MV-4-11 (cell line): ENCODE results near the gene CLCNKB.

ENCODE experiments used
- DNase-seq: peaks from one replicate; lab custom pipeline; 2025; lab: John Stamatoyannopoulos, UW

CLCNKB gene

DNA sequence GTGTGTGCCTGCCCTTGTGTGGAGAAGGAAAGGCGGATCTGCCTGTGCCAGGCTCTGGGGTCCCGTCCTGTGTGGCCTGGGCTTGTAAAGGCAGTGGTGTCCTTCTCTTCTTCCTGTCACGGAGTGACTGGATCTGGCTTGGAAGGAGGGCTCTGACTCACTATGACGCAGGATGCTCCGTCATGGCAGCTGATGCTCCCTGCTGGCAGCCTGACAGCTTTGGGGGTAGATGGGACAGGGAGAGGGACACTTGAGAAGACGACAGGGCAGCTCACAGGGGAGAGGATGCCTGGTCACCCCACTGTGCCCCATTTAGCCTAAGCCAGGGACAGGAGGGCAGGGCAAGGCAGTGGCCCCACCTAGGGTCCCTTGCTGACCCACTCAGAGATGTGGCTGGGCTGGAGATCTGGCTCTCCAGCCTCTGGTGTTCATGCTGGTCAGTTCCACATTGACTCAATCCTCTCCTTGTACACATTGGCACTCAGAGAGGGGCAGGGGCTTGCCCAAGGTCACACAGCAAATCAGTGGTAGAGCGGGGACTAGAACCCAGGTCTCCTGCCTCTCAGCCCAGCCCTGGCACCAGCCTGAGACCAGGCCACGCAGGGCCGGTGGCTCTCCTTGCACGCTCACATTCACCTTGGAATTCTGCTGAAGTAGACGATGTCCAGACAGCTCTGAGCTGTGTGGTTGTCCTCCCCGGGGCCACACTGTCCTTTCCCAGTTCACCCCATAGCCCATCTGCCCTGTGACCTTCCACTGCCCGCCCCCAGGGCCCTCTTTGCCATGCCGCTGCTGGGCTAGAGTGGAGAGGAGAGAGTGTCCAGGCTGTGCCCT lies 32.7 kb downstream of the CLCNKB start:
- no peak for DNase-seq

DNA sequence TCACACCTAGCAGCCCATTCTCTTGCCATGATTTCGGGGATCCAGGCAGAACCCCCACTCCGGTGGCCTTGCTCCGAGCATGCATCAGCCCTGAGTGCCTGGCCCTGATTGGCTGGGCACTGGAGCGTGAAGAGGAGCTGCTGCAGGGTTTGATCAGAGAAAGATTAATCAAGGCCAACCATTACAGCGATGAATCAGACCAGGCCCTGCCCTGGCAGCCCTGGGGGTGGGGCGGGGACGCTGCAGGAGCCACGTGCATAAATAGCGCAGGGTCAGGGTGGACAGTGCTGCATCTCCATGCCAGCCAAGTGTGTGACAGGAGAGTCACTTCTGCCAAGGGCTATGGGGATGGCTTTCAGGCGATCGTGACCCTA lies 33.3 kb downstream of the CLCNKB start:
- no peak for DNase-seq

DNA sequence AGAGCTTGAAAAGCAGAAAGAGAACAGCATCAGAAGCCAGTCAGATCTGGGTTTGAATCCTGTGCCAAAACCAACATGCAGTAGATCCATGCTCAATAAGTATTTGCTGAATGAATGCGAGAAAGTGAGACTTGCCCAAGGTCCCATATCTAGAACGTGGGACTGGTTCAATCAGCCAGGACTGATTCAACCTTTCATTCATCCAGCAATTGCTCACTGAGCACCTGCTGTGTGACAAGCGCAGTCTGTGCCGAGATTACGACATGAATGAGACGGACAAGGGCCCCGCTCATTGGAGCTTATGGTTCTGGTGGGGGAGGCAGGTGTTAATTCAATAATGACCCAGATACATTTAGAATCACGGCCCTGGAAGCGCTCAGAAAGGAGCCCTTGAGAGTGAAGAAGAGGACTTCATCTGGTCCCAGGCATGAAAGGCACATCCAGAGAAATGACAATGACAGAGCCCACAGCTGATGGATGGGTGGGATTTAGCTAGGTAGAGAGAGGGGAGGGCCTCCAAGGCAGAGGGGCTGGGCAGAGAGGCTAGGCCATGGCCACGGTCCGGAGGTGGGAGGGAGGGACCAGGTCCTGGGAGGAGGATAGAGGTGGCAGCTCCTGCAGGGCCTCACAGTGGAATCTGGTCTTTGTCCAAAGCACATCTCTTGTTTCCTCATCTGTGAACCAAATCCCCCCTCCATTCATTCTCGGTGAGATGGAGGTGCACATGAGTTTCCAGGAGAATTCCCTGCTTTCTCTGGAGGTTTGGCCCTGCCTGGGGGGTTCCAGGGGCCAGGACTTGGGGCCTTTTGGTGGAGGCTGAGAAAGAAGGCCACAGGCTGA lies 34.0 kb downstream of the CLCNKB start:
- DNase-seq, result no peak

DNA sequence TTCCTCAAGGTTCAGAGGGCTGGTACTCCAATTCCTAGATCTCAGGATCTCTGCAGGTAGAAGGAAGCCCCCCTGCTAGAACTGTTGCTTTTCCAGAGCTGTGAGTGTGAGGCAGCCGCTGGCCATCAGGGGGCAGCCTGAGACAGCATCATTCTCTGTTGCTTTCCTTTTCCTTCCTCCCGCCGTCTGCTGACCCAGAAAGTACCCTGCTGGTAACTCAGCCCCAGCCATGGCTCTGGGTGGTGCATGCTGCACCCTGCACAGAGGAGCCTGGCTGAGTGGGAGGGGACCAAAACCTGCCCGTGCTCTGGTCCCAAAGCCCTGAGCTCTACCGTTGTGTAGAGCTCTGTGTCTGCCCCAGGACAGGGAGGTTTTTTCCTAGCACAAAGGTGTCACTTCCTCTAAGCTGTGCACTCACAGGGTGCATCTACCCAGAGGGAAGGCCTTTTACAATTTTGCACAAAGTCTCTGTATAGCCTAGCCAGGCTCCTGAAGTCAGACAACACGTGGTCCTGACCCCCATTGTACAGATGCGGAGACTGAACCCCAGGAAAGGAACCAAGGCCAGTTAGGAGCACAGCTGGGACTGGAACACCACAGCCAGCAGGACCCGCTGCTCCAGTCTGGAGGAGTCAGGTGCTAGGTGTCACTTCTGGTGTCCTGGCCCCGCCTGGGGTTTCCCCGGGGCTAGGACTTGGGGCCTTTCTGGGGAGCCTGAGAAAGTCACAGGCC lies 35.5 kb downstream of the CLCNKB start:
- peak; percentile 47 for DNase-seq

DNA sequence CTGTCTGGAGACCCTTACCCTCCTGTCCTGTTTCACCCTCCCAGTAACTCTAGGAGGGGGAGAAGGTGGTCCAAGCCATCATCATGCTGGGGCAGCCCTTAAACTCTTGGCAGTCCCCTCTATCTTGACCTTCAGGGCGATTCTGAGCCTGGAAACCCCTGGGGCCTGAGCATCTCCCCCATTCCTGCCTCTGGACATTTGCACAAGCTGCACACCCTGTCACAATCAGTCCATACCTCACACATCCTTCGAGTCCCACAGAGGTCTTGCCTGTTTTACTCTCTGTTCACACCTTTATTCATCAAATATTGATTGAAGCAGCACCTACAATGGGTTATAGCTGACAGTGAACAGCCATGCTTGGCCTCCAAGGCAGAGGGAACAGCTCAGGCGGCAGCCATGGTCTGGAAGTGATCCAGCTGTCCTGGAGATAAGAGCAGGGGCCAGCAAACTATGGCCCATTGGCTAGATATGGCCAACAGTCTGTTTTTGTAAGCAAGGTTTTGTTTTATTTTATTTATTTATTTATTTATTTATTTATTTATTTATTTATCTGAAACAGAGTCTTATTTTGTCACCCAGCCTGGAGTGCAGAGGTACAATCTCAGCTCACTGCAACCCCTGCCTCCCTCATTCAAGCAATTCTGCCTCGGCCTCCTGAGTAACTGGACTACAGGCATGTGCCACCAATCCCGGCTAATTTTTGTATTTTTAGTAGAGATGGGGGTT lies 37.0 kb downstream of the CLCNKB start:
- no peak for DNase-seq

DNA sequence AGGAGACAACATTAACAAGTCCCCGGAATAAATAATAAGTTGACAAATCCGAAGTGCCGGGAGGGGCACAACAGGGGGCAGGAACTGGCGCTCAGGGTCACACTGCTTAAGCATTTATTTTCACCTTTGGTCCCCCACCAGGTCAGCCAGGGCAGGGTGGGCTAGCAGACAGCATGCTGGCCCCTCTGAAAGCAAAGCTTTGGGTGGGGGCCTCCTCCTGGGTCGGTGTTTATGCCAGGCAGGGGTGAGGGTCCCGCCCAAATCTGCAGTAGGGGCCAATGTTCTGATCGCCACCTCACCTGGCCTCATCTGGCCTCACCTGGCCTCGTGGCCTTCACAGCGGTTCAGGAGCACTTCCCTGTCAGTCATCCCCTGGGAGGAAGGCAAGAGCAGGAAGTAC lies 38.1 kb downstream of the CLCNKB start:
- DNase-seq, result no peak

DNA sequence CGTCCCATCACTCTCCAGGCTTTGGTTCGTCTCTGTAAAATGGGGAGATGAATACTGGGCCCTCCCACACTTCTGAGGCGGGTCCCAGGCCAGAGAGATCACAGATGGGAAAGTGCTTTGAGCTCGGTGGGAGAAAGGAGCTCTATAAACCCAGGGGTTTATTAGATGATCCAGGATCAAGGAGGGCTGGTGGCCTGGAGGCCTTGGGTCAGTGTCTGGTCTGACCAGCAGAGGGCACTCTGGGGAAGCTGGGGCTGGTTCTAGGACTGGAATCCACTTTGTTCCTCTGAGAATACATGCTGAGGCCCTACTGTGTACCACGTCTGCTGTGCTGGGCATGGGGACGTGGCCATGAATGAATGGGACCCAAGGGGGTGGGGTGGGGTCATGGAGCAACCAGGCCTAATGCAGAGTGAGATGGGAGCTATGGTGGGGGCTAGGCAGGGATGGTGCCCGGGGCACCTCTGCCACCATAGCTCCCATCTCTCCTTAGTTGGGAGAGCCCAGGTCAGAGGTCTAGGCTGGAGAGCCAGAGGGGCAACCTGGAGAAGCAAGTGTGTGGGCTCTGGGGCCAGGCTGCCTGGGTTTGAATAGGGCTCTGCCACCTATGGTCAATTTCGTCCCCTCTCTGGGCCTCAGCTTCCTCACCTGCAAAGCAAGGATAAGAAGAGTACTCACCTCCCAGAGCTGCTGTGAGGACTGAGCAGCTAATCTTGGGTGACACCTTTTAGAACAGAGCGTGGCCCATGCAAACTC lies 38.9 kb downstream of the CLCNKB start:
- peak; percentile 11 for DNase-seq

DNA sequence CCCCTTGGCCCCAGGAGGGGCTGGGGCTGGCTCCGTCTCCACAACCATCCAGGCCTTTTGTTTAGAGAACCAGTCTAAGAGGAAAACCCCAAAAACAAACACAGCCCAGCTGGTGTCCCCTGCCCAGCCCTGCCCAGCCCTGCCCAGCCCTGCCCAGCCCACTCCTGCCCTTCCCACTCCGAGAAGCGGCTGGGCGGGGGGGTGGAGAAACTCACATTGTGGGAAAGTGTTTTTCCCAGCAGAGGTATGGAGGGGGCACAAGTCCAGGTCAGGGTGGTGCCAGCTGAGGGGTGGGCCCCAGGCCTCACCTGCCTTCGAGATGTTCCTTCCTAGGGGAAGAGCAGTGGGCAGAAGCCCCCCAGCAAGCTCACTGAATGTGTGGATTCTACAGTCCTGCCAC lies 39.9 kb downstream of the CLCNKB start:
- DNase-seq, result no peak

DNA sequence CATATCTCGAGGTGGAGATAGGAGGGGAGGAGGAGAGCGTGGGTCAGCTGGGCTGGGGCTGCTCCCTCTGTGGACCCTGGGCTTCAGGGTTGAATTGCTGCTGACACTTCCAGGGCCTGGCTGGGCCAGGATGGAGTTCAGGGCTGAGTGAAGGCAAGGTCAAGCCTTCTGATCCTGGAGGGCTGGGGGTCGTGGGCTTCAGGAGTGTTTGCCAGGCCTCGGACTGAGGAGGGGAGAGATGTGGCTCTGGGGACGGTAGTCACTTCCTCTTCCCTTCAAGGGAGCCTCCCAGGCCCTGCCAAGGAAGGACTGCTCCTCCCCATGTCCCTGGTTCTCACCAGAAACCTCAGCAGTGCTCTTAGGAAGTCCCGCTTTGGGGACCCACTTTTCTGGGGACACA lies 41.9 kb downstream of the CLCNKB start:
- peak; percentile 15 for DNase-seq

DNA sequence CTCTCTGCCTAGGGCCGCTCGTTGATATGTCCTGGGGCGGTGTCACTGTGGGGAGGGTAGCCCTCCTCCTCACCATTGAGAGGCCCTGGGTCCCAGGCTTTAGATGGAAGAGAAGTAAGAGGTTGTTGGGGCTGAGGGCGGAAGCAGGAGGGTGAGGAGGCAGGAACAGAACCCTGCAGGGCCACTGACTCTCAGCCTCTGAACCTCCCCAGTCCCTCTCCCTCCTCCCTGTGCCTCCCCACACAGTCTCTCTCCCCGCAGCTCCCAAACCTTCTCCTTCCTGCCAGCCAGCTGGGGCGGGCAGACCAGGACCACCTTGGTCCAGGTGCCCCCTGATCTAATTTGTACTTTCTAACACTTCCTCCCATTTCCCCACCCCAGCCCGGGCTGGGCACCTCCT lies 44.2 kb downstream of the CLCNKB start:
- DNase-seq, result no peak

DNA sequence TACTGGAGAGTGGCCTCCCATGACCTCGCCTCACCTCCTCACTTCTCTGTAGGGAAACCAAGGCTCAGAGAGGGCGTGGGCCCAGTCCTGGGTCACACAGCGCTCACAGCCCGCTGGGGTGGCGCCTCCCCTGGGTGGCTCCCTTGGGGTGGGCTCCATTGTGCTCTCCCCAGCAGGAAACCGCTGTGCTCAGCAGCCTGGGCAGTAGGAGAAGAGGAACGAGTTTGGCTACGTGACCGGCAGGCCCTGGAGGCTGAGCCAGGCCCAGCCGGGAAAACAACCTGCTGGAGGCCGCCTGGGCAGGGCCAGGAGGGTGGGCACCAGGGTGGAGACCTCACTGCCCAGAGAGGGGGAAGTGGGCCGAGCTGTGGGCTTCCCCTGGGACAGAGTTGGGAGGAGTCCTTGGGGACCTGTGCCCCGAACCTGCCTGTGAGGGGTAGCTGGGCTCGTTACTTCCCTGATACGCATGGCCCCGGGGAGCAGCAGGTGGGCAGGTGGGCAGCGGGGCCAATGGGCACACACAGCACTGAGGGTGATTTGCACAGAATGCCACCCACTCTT lies 44.8 kb downstream of the CLCNKB start:
- no peak for DNase-seq

DNA sequence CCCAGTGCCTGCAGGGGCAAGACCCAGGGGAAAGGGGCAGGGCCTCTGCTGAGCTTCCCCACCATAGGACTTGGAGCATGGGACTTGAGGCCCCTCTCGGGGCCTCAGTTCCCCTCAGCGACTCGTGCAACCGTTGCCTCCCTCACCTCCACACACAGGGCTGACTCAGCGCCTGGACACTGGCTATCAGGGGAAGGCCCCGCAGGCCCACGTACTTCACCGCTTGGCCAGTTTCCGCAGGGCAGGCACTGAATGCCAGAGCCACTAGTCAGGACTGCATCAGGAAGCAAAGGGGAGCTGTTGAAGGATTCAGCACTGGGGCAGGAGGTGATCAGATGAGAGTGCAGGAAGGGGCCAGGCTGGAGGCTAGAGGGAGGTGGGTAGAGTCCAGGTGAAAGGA lies 45.4 kb downstream of the CLCNKB start:
- DNase-seq, result no peak

DNA sequence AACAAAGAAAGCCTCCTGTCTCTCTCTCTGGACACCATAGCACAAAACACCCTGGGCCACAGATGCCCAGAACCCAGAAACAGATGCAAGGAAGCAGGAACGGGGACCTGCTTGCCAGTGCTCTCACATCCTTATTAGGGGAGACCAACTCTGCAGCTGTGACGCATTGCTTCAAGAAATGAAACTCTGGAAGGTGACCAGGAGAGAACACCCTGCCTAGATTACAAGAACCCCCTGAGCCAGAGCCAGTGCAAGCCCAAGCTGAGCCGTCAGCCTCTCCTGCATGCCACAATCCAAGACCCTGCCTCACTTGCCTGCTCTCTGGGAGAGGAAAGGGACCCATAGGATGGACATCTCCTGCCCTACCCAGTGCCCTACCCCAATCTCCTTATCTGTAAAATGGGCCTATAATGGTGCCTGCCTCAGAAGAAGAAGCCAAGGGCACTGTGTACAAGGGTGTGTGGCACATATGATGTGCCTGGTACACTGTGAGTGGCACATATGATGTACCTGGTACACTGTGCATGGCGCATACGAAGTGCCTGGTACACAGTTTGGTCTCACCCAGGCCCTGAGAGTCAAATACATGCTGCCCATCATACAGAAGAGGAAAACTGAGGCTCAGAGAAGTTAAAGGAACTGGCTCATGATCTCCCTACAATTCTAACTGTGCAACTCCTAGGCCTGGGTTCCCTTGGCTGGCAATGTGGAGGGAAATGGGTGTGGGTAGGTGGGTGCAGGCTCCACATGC lies 46.7 kb downstream of the CLCNKB start:
- peak; percentile 35 for DNase-seq

DNA sequence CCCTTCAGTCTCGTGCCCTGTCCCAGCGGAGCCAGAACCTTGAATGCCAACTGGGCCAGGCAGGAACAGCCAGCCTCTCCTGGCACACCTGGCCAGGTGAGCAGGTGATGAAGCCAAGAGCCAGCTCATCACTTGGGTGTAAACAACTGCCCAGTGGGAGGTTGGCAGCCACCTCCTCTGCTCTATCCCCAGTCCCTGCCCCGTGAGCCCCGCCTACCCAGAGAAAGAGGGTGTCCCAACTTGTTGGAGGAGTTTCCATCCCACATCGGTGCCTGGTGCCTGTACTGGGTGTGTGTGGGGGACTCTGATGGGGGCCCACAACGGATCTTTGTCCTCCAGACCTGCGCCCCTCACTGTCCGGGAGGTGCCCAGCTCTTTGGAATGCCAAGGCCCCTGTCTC lies 47.7 kb downstream of the CLCNKB start:
- no peak for DNase-seq

DNA sequence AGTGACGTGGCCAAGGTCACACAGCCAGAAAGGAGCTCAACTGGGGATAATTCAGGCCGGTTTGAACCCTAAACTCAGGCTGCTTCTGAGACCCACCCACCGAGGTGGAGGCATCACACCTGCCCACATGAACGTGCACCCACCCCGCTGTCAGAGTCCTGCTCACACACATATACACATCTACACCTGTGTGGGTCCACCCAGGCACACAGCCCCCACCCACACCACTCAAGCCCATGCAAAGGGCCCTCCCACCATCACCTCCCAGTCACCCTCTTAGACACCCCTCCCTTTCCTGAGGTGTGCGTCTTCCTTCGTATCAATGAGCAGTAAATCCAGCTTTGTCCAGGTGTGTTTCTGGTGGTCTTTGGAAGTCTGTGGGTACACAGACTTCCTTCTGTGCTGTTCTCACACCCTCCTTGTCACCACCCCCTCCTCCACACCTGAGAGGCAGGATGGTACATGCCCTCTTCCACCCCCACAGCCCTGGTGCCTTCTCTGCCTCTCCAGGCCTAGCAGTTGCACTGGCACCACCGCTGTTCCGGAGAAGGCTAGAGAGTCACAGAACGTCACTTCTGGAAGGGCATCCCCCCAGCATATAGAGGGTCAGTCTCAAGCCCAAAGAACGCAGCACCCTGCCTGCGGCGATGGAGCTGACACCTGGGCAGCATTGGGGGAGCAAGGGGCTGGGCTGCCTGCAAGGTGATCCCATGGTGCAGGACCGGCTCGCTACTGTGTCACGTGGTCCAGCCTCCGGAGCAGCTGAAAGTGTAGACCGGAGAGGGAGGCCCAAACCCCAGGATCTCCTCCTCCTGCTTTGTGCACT lies 48.7 kb downstream of the CLCNKB start:
- DNase-seq, result no peak

DNA sequence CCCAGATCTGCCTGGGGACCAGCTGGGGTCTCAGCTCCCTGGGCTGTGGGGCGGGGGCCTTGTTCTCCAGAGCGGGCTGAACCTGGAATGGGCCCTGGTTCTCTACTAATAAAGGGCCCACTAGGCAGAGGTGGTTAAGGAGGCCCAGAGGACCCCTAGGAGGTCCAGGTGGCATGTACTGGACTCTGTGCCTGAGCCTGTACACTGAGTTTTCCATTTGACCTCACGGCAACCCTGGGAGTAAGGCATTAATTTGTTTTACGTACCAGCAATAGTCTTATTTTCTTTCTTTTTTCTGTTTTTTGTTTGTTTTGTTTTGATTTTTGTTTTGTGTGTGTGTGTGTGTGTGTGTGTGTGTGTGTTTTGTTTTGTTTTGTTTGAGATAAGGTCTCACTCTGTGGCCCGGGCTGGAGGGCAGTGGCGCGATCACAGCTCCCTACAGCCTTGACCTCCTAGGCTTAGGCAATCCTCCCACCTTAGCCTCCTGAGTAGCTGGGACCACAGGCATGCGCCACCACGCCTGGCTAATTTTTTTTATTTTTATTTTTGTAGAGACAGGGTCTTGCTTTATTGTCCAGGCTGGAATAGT lies 49.4 kb downstream of the CLCNKB start:
- no peak for DNase-seq

DNA sequence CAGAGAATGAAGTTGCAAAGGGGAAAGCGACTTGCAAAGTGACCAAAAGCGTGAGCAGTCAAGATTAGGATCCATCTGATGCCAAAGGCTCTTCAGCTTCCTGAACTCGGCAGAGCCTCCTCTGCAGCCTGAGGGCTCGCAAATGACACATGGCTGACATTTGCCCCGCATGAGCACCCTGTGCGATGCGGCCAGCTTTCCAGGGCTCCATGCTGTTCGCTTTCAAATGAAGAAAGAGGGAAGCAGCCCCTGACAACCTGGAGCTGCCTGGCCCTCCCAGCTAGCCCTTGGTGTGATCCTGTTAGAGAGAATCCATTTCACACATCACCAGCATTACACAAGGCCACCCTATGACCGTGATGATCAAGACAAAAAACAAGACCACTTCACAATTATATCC lies 50.0 kb downstream of the CLCNKB start:
- no peak for DNase-seq

DNA sequence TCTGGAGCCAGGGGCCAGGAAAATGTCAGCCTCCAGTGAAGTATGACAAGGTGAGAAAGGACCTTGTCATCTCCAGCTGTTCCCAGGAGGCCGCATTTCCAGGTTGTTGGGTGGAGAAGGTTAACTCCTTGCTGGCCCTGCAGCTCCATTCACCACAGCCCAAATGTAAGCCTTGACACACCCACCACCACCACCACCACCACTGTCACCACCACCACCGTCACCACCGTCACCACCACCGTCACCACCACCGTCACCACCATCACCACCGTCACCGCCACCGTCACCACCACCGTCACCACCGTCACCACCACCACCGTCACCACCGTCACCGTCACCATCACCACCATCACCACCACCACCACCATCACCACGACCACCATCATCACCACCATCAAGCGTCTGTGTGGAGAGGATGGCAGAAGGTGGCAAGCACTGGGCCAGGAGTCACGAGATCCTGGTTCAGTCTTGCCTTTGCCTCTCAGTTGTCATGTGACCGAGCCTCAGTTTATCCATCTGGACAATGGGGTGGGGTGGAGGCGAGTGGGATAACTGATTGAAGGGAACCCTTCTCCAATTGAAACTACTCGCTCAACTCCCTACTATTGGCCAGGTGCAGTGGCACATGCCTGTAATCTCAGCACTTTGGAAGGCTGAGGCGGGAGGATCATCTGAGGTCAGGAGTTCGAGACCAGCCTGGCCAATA lies 51.0 kb downstream of the CLCNKB start:
- no peak for DNase-seq
